Activated CD4-positive, alpha-beta T cell treated with anti-CD3 and anti-CD28 coated beads for 36 hours (primary cell): ENCODE results near the gene NCOR1. TPM values are rescaled to one million over a fixed set of nuclear protein-coding genes. Genes with fewer than 3 reads are reported as not detected.
"Not testable (repeated sequence)": the region's sequence is repeated elsewhere in the genome, so short reads cannot be mapped to it uniquely, and the experiment has no call there.

Experiments
- ATAC-seq: fragments of 200-7000 bp; cut with Tn5 transposase; one replicate; pipeline ENCODE4 v1.10.0; 2021; ENCODE audit warnings: mild to moderate bottlenecking, moderate library complexity
- CTCF ChIA-PET: fragments of 350-600 bp; sonication (Branson Sonifier 250); formaldehyde crosslinking; loops from one replicate; lab custom pipeline; 2021; ENCODE audit warnings: antibody characterized with exemption; lab: Charles Lee
- POLR2A ChIA-PET: fragments of 350-600 bp; sonication (Branson Sonifier 250); formaldehyde crosslinking; loops from one replicate; lab custom pipeline; 2021; ENCODE audit warnings: antibody characterized with exemption, inconsistent platforms; lab: Charles Lee
- DNase-seq: peaks from one replicate; pipeline ENCODE4 v3.0.0-alpha.2; 2020
- H3K27ac Mint-ChIP-seq: one replicate; pipeline ENCODE4 v1.8.0; 2021; ENCODE audit warnings: mixed read lengths
- H3K27me3 Mint-ChIP-seq: one replicate; pipeline ENCODE4 v1.8.0; 2021; ENCODE audit warnings: mixed read lengths
- H3K36me3 Mint-ChIP-seq: one replicate; pipeline ENCODE4 v1.8.0; 2021; ENCODE audit warnings: low read depth, mixed read lengths
- H3K4me1 Mint-ChIP-seq: one replicate; pipeline ENCODE4 v1.8.0; 2021; ENCODE audit warnings: mixed read lengths
- H3K4me3 Mint-ChIP-seq: one replicate; pipeline ENCODE4 v1.8.0; 2021; ENCODE audit warnings: mild to moderate bottlenecking, moderate library complexity, mixed read lengths
- H3K9me3 Mint-ChIP-seq: one replicate; pipeline ENCODE4 v1.8.0; 2021; ENCODE audit warnings: low read depth, mixed read lengths
- intact Hi-C, 2 experiments: fragments of 100-400 bp; cut with DNase I in 1 of 2; cut with micrococcal nuclease in 1 of 2; formaldehyde crosslinking; loops; one replicate each; pipeline versions ENCODE4 v1.14.2 to v1.15.1; 2022 to 2024; cut with DNase I, micrococcal nuclease
- total RNA-seq, 2 experiments: library from RNA; stranded (reverse); gene quantifications; one replicate each; pipeline ENCODE4 v1.2.3, GENCODE V29; 2021

Gene NCOR1
- total RNA-seq, 2 experiments from 2014 or later: 110 to 155 TPM

- Mint-ChIP-seq H3K27me3 (no peaks in the 10 kb centered on the region), H3K27ac (no peak overlapping the region), H3K4me3 (no peak overlapping the region), H3K4me1 (no peaks in the 10 kb centered on the region), H3K9me3 (peaks cover 5% of the 10 kb centered on the region), H3K36me3 (peaks cover 59% of the 10 kb centered on the region)
- DNase-seq: no peak
- POLR2A ChIA-PET: no interaction called here
- ATAC-seq: no peak
- intact Hi-C loops: no loop called here
- CTCF ChIA-PET: no interaction called here
These were observed 94.4 kb downstream of the NCOR1 start for GRCh38 chr17:16120937-16121336.

GRCh38 chr17:16117149-16117548 lies 98.2 kb downstream of the NCOR1 start:
- intact Hi-C loops: no loop called here
- no peaks in the 10 kb centered on the region for H3K27me3 Mint-ChIP-seq
- H3K36me3 Mint-ChIP-seq: peaks cover 74% of the 10 kb centered on the region
- H3K4me3 Mint-ChIP-seq: no peak overlapping the region
- DNase-seq (no peak), ATAC-seq (no peak)
- POLR2A ChIA-PET: no interaction called here
- no peaks in the 10 kb centered on the region for H3K4me1 Mint-ChIP-seq
- CTCF ChIA-PET: interaction anchor here (1.4 kb wide), 1 partner anchor 16 kb away, joined by 3 read pairs; no protein-coding TSS in a partner anchor
- H3K27ac Mint-ChIP-seq: no peak overlapping the region
- peaks cover 15% of the 10 kb centered on the region for H3K9me3 Mint-ChIP-seq

GRCh38 chr17:16115077-16115698 lies 100.1 kb downstream of the NCOR1 start:
- intact Hi-C loops, ATAC-seq, H3K4me3 Mint-ChIP-seq, CTCF ChIA-PET, H3K27ac Mint-ChIP-seq, POLR2A ChIA-PET, H3K27me3 Mint-ChIP-seq, DNase-seq, H3K4me1 Mint-ChIP-seq: not testable (repeated sequence)
- Mint-ChIP-seq H3K9me3 (peaks cover 15% of the 10 kb centered on the region), H3K36me3 (peaks cover 68% of the 10 kb centered on the region)

- CTCF ChIA-PET: no interaction called here
- intact Hi-C loops: no loop called here
These were observed 106.5 kb downstream of the NCOR1 start for GRCh38 chr17:16108871-16109270.

GRCh38 chr17:16108386-16108785 lies 106.9 kb downstream of the NCOR1 start:
- intact Hi-C loops: no loop called here
- no peak overlapping the region for H3K4me3 Mint-ChIP-seq
- CTCF ChIA-PET: interaction anchor here (0.7 kb wide), 1 partner anchor 54 kb away, joined by 3 read pairs; no protein-coding TSS in a partner anchor
- H3K27me3 Mint-ChIP-seq: no peaks in the 10 kb centered on the region
- no peaks in the 10 kb centered on the region for H3K9me3 Mint-ChIP-seq
- no peaks in the 10 kb centered on the region for H3K4me1 Mint-ChIP-seq
- ATAC-seq (no peak), DNase-seq (no peak)
- peaks cover 14% of the 10 kb centered on the region for H3K36me3 Mint-ChIP-seq
- H3K27ac Mint-ChIP-seq: no peak overlapping the region
- POLR2A ChIA-PET: no interaction called here

More at GRCh38 chr17:16108871-16109270, 106.5 kb downstream of the NCOR1 start:
- no peaks in the 10 kb centered on the region for H3K4me1 Mint-ChIP-seq
- H3K27ac Mint-ChIP-seq: no peak overlapping the region
- H3K9me3 Mint-ChIP-seq: no peaks in the 10 kb centered on the region
- H3K27me3 Mint-ChIP-seq: no peaks in the 10 kb centered on the region
- POLR2A ChIA-PET: no interaction called here
- no peak for DNase-seq
- no peak for ATAC-seq
- H3K4me3 Mint-ChIP-seq: no peak overlapping the region
- peaks cover 15% of the 10 kb centered on the region for H3K36me3 Mint-ChIP-seq

GRCh38 chr17:16107165-16107770 lies 108.1 kb downstream of the NCOR1 start:
- Mint-ChIP-seq H3K4me3 (no peak overlapping the region), H3K27ac (no peak overlapping the region), H3K27me3 (no peaks in the 10 kb centered on the region), H3K4me1 (no peaks in the 10 kb centered on the region), H3K36me3 (peaks cover 15% of the 10 kb centered on the region), H3K9me3 (no peaks in the 10 kb centered on the region)
- CTCF ChIA-PET: interaction anchor here (0.6 to 1.0 kb wide), 2 partner anchors 19 to 26 kb away, joined by 3 read pairs; no protein-coding TSS in a partner anchor
- no peak for DNase-seq
- POLR2A ChIA-PET: interaction anchor here (0.7 kb wide), 1 partner anchor 226 kb away, joined by 5 read pairs; no protein-coding TSS in a partner anchor
- no peak for ATAC-seq
- intact Hi-C loops: no loop called here

- ATAC-seq (no peak), DNase-seq (no peak)
- intact Hi-C loops: no loop called here
- CTCF ChIA-PET: interaction anchor here (0.6 to 1.0 kb wide), 2 partner anchors 25 to 83 kb away, joined by 3 read pairs; no protein-coding TSS in a partner anchor
- Mint-ChIP-seq H3K4me1 (no peaks in the 10 kb centered on the region), H3K4me3 (no peak overlapping the region), H3K27ac (no peak overlapping the region), H3K9me3 (no peaks in the 10 kb centered on the region), H3K36me3 (peaks cover 17% of the 10 kb centered on the region), H3K27me3 (no peaks in the 10 kb centered on the region)
- POLR2A ChIA-PET: no interaction called here
These were observed 109.0 kb downstream of the NCOR1 start for GRCh38 chr17:16106161-16106891.

GRCh38 chr17:16104189-16104588 lies 111.1 kb downstream of the NCOR1 start:
- no peaks in the 10 kb centered on the region for H3K27me3 Mint-ChIP-seq
- H3K36me3 Mint-ChIP-seq: peaks cover 23% of the 10 kb centered on the region
- H3K4me3 Mint-ChIP-seq: no peak overlapping the region
- no peaks in the 10 kb centered on the region for H3K9me3 Mint-ChIP-seq
- ChIA-PET CTCF (no interaction called here), POLR2A (no interaction called here)
- H3K4me1 Mint-ChIP-seq: no peaks in the 10 kb centered on the region
- ATAC-seq (no peak), DNase-seq (no peak)
- H3K27ac Mint-ChIP-seq: no peak overlapping the region
- intact Hi-C loops: no loop called here

- ATAC-seq (no peak), DNase-seq (no peak)
- intact Hi-C loops: no loop called here
- Mint-ChIP-seq H3K36me3 (peaks cover 35% of the 10 kb centered on the region), H3K4me3 (no peak overlapping the region), H3K27ac (no peak overlapping the region), H3K9me3 (no peaks in the 10 kb centered on the region), H3K4me1 (no peaks in the 10 kb centered on the region), H3K27me3 (no peaks in the 10 kb centered on the region)
- ChIA-PET CTCF (interaction anchor here (1.2 to 1.3 kb wide), 2 partner anchors 16 to 18 kb away, joined by 3 read pairs; no protein-coding TSS in a partner anchor), POLR2A (no interaction called here)
These were observed 113.9 kb downstream of the NCOR1 start for GRCh38 chr17:16101440-16101839.

- ChIA-PET POLR2A (no interaction called here), CTCF (interaction anchor here (1.3 kb wide), 1 partner anchor 16 kb away, joined by 3 read pairs; no protein-coding TSS in a partner anchor)
- ATAC-seq: peak; percentile 42
- DNase-seq: peak; percentile 45
- Mint-ChIP-seq H3K4me3 (no peak overlapping the region), H3K4me1 (no peaks in the 10 kb centered on the region), H3K9me3 (no peaks in the 10 kb centered on the region), H3K27ac (no peak overlapping the region), H3K36me3 (peaks cover 38% of the 10 kb centered on the region), H3K27me3 (no peaks in the 10 kb centered on the region)
- intact Hi-C loops: no loop called here
These were observed 114.5 kb downstream of the NCOR1 start for GRCh38 chr17:16100737-16101400.

GRCh38 chr17:16091773-16092172 lies 123.6 kb downstream of the NCOR1 start:
- Mint-ChIP-seq H3K4me1 (peaks cover 7% of the 10 kb centered on the region), H3K27me3 (no peaks in the 10 kb centered on the region), H3K4me3 (no peak overlapping the region), H3K9me3 (no peaks in the 10 kb centered on the region), H3K36me3 (peaks cover 38% of the 10 kb centered on the region), H3K27ac (no peak overlapping the region)
- ChIA-PET CTCF (interaction anchor here (0.7 kb wide), 1 partner anchor 10 kb away, joined by 4 read pairs; no protein-coding TSS in a partner anchor), POLR2A (no interaction called here)
- intact Hi-C loops: no loop called here
- ATAC-seq: no peak
- DNase-seq: no peak
